Endometrial microvascular endothelial cells (primary cell): ENCODE results near the gene CALML4. TPM values are rescaled to one million over a fixed set of nuclear protein-coding genes. Genes with fewer than 3 reads are reported as not detected.

Experiments used
- in situ Hi-C: cut with HindIII; loops from 2 replicates; pipeline ENCODE4 v1.10.0; 2017; ENCODE audit warnings: low sequenced_read_pairs, low pct_unique_long_range_greater_than_20kb; ENCODE audit errors: inconsistent ontology term
- total RNA-seq: library from RNA; depleted of rRNA; stranded (reverse); fragments of >200 nt; gene quantifications from one replicate; pipeline ENCODE4 v1.2.3, GENCODE V29; 2015; ENCODE audit errors: inconsistent ontology term

Gene CALML4
- total RNA-seq, 1 donor from 2014 or later, result 4.2 TPM

DNA sequence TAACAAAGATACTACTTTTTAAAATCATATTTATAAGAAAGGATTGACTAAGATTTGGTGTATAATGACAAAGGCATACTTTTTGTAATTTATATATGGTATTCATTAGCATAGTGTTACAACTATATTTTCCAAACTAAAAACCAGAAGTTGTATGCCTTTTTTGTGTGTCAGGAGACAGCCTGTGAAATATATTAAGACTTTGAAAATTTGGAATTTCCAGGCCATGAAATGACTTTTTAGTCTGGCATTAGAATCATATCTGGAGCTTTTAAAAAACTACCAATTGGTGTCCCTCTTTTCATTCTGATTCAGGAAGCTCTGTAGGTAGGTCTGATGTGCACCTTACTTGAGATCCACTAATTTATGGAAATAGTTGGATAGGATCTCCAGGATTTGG lies 41.9 kb downstream of the CALML4 start:
- in situ Hi-C loops, result no loop called here

DNA sequence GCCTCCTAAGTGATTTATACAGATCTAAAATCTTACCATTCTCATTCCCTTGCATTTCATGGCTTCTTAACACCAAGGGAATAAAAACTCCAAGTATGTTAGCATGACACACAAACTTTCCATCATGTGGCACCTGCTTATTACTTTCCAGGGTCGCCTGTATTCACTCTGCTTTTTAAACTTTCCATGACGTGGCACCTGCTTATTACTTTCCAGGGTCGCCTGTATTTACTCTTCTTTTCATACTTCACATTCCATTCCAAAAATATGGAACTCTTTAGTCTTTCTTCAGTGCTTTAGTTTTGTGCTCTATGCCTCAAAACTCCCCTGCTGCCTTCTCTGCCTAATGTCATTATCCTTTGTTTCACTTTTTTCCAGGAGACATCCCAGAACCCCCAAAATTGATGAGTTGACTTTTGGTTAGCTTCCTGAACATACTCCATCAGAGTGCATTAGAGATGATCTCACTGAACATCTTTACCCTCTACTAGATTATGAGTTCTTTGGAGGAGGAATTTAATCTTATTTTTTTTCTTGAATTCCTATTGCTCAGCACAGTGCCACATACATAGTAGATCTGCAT lies 47.0 kb downstream of the CALML4 start:
- in situ Hi-C loops, result no loop called here

DNA sequence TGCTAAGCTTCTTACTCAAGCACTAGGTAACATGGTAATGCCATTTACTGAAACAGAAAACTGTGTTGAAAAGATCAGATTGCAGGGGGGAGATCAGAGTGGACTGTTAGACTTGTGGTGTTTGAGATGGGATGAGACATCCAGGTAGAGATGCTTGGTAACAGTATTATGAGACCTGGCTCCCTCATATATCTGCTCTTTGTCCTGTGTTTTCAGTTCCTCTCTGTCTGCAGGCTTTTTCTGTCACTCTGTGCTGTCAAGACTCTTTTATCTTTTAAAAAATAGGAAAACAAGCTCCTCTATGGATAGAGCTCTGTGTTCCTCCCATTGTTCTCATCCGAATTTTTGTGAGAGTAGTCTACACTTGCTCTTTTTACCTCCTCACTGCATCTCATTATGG lies 48.1 kb downstream of the CALML4 start:
- in situ Hi-C loops, result no loop called here

DNA sequence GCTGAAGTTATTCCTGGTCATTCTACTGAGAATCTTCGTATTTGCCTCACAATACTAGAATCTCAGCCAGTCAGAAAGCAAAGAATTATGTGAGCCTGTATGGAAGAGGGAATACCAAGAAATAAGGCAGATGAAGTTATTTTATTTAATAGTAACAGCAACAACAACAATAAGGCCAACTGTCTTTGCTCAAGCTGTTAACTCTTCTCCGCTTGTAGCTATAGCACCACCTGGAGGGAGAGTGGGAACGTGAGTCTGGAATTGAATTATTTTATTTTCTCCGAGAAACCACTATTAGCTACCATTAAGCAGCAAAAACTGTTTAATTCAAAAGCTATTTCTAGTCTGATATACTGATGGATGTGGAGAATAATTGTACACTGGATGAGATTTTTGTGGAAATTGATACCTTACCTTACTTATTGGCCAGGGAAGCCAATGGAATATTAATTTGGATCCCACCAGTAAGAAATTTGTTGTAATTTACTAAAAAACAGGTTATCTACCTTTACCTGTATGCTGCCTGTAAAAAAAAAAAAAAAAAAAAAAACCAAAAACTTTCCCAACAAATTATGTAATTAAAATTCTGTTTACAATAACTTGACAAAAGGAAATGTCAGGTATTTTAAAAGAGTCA lies 50.1 kb downstream of the CALML4 start:
- in situ Hi-C loops, result no loop called here

DNA sequence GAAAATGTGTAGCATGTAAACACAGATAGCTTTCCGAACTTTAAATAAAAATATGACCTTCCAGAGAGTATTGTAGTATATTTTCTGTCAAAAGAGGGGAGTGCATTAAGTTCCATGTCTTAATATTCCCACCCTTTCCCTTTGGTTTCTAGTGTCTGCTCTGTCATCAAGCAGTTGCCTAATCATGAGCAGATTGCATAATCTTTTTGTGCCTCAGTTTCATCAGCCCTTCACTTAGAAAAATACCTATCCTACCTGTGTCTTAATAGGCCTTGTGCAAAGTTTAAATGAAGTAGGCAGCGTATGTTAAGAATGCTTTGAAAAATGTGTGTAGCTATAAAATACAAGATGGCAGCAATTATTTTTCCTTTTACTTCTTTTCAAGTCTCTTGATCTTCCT lies 52.8 kb downstream of the CALML4 start:
- in situ Hi-C loops, result no loop called here

DNA sequence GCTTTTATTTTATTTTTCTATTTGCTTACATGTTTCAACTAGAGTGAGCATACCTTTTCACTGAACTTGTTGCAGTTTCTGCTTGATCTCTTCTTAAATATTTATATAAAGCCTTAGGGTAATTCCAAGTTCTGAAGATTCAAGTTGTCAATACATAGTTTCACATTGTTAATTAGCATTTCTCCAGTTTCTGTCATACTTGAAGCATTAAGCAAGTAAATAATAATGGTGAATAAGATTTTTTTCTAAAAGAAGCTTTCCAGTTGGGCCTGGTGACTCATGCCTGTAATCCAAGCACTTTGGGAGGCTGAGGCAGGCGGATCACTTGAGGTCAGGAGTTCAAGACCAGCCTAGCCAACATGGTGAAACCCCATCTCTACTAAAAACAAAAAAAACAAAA lies 53.9 kb downstream of the CALML4 start:
- in situ Hi-C loops, result no loop called here

DNA sequence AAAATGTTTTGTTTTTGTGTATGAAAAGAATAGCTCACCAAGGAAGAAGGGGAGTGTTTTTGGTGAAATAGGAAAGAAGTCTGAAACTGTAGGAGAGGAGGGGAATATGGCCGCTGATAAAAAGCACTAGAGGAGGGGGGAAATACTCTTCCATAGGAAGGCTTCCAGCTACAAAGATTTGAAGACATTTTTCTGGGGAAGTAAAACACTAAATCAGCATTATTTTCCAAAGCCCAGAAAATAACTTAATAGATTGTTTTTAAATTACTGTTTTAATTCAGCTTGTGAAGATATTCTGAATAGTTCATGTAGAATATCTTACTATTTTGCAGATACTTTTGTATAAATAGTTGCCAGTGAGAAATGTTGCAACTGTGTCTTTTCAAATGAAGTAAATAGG lies 54.9 kb downstream of the CALML4 start:
- in situ Hi-C loops, result no loop called here

DNA sequence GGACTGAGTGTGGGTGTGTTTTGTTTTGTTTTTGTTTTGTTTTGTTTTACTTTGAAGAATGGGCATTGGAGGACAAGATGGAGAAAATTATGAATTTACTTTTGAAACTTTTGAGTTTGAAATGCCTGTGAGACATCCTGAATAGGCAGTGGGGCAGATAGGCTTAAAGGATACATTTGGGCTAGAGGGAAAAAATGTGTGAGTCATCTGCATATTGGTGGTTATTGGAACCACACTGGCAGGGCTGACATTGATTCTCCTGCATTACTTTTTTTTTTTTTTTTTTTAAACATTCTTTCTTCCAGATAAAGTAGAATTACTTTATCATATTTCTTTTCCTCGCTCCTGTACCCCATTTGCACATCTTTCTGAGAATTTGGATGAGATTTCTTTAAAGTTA lies 56.1 kb downstream of the CALML4 start:
- in situ Hi-C loops, result no loop called here

DNA sequence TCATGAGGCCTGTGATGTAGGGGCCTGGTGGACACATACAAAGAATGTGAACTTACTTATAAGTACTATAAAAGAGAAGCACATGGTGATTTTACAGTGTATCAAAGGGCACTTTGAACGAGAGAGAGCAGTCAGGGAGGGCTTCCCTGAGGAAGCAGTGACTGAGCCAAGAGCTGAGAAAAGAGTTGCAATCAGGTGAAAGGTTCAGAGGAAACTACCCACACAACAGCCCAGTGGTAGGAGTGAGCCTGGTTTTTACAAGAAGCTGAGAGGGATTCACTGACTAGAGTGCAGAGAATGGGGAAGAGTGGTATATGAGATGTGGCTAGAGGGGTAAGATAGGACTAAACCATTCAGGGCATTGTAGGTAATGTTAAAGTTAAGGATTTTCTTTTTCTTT lies 57.1 kb downstream of the CALML4 start:
- in situ Hi-C loops, result no loop called here

DNA sequence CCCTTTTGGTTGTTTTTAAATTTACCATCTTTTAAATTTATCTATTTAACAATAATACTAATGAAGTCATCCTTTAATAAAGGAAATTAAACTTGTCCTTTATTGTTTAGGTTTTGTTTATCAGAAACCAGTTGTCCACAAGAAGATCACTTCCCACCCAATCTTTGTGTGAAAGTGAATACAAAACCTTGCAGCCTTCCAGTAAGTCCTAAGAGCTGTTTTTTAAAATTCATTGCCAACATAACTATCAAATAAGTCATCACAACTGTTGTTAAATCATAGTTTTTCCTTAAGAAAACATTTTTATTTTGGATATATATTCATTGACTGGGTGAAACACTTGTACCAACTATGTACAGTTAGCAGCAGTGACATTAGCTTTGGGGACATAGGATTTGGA lies 59.4 kb downstream of the CALML4 start:
- in situ Hi-C loops, result no loop called here

DNA sequence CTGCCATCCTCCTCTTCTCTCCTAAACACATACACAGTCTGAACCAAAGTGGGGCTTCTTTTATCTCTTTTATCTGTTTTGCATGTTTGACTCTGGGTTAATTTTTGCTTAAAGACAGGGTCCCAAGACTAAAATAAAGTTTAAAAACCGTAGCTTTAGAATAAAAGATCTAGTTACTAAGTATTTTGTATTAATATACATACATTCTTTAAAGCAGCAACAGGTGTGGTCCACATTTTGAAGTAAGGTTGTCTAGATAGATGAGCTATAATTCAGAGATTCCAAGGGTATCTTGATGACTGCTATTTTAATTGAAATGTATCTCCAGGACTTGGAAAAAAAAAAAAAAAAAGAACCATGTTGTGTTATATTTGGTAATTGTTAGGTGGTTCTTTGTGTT lies 61.3 kb downstream of the CALML4 start:
- in situ Hi-C loops, result no loop called here

DNA sequence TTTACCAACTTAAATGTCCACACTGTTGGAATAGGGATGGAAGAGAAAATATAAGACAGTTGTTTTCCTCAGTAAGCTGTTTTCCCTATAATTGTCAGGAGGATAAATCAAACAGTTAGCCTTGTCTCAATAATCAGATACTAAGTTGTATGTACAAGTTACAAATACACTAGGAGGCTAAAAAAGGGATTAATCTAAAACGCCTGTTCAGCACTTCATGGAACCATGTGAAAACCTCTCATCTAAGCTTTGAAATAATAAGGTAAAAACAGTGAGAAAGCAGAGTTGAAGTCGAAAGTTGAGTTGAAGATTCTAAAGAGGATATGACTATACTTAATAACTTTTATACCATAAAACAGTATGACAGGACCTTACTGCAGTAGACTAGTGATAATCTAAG lies 62.0 kb downstream of the CALML4 start:
- in situ Hi-C loops, result no loop called here

Other genes starting within 250 kb of the CALML4 start
- 13.8 TPM for gene PIAS1, start 151.0 kb downstream of the CALML4 start, total RNA-seq
- gene CLN6, start 24.4 kb upstream of the CALML4 start, total RNA-seq, result 65.4 TPM
- gene FEM1B, start 72.4 kb upstream of the CALML4 start, total RNA-seq, result 29.4 TPM
- gene ITGA11, start 226.8 kb upstream of the CALML4 start, total RNA-seq, result 0.19 TPM